ENCODE data around the gene MTERF2.

MTERF2 gene

DNA sequence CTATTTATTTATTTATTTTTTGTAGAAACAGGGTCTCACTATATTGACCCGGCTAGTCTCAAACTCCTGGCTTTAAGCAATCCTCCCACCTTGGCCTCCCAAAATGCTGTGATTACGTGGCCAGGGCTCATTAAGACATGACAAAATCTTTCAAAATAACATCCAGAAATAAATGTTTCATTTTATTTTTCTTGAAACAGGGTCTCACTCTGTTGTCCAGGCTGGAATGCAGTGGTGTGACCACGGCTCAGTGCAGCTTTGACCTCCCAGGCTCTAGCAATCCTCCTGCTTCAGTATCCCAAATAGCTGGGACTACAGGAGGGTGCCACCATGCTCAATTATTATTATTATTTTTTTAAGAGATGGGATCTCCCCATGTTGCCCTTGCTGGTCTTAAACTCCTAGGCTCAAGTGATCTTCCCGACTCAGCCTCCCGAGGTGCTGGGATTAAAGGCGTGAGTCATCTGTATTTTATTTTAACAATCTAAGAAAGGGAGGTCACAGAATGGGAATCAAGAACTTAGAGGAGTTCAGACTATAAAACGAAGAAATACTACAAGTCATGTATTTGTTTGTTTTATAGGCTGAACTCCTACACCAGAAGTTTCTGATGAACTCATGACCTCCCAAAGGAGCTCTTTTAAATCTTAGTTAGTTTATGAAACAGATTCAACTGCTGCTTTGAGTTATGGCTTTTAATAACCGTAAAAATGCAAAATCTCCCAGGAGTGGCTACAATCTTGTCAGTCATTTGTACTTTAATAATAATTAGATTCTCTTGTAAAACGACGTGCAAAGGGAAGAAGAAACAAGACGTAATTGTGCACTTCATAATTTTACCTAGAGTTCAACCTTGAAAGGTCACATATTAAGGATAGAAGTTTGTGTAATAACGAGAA is 33.3 kb downstream of the MTERF2 start:
- DNase-seq (ENCODE audit: low spot score), result no peak

DNA sequence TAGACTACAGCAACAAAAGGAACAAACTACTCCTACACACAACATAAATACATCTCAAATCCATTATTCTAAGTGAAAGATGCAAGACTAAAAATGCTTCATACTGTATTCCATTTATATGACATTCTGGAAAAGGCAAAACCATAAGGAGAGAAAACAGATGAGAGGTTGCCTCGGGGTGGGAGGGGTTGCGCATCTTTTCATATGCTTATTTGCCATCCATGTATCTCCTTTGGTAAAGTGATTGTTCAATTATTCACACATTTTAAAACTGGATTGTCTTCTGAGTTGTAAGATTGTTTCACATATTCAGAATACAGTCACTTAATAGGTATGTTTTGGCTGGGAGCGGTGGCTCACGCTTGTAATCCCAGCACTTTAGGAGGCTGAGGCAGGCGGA is 36.4 kb downstream of the MTERF2 start:
- DNase-seq (ENCODE audit: low spot score), result no peak

DNA sequence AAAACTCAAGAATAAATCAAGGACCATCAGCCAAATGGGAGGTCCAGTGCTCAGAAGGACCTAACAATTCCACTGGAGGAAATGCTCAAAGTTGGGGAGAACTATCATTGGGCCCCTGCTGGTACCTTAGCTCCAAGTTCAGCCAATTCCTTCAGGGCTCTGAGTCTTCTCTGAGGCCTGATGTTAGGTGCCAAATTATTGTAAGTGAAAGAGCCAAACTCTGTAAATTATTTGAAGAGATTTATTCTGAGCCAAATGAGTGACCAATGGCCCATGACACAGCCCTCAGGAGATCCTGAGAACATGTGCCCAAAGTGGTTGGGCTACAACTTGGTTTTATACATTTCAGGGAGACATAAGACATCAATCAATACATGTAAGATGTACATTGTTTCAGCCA is 39.5 kb downstream of the MTERF2 start:
- DNase-seq (ENCODE audit: low spot score), result no peak

DNA sequence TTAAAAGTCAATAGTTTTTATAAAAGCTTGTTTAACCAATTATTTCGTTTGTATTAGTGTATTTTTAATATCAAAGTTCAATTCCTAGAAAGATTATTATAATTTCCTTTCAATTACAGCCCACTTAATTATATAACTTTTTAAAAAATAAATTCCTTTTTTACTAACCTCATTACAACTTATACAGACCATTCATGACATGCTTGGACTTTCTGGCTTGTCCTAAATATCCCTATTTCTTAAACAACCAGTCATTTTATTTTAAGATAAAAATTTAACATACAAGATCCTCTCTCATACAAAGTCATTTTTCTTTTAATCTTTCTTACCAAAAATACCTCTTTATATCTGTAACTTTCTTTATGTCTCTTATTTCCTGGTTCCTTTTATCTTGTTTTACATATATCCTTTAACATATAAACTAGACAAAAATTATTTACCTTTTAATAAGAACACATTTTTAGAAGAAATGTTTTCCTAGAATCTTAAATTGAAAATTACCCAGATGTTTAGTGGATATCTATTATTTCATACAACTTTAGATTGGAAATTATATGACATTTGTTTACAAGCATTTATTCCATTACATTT is 41.6 kb downstream of the MTERF2 start:
- DNase-seq (ENCODE audit: low spot score), result no peak

DNA sequence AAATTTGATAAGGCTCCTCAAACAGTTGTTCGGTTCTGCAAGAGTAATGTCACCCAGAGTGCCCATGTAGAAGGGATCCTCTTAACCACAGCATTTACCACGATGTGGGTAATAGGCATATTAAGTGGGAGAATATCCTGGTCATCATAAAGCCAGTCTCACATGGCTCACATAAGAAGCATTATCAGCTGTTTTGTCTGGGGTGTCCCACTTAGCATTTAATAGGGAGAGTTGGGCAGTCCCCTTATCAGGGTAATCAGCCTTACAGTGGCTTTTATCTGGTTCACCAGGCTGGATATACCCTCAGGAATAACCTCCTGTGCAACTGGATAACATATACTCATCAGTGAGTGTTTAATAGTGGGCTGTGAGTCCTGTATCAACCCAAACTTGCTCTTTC is 44.2 kb downstream of the MTERF2 start:
- DNase-seq (ENCODE audit: low spot score), result no peak

DNA sequence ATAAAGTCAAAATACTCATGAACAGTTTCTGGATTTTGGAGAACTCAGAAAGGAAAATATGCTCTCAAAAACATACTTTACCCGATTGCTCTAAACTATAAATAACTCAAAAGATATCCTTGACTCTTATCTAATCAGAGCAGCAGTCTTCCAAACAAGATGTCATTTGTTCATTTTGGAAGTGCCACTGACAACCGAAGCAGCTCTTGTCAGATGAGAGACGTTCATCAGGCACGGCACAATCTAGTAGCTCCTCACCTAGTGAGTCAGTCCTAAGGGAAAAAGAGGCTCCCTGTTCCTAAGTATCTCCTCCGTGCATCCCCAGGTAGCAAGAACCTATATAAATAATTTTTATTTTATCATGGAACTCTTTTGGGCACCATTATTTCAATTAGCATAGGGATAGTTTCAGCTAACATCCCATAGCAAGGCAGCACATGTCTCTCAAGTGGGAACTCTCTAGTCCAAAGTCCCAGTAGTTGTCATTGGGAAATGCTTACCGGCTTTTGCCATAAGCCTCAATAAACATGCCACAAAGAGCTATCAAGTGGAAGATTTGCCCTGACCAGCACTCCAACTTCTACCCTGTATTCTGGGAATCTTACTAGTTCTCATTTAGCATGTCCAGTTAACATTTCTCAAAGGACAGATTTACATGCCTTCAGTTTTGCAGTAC is 45.3 kb downstream of the MTERF2 start:
- DNase-seq (ENCODE audit: low spot score), result no peak

DNA sequence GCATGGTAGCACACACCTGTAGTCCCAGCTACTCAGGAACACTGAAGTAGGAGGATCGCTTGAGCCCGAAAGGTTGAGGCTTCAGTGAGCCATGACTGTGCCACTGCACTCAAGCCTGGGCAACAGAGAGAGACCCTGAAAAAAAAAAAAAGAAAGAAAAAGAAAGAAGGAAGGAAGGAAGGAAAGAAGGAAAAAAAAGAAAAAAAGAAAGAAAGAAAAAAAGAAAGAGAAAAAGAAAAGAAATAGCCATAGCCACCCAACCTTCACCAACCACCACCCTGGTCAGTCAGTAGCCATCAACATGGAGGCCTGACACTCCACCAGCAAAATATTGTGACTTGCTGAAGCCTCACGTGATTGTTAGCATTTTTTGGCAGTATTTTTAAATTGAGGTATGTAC is 52.7 kb downstream of the MTERF2 start:
- no peak for DNase-seq (ENCODE audit: low spot score)

Measured in RKO (cell line).